ENCODE results near the gene MCTP1.

The MCTP1 gene

DNA sequence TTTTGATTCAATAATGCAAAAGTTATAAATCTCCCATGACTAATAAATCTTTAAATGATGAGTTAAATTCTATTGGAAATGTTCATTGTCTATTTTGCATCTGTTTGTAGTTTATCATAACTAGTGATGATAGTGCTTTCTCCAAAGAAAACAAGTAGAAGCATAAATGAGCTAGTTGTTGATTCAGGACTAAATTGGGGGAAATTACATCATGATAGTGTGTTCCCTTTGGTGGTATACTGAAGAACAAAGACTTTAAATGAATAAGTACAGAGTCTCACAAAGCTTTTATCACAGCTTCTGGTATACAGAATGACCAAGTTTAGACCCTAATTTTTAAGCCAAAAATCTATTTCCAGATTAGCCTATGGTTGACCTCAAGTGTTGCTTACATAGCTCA is 173.8 kb downstream of the MCTP1 start:
- no peak for DNase-seq

DNA sequence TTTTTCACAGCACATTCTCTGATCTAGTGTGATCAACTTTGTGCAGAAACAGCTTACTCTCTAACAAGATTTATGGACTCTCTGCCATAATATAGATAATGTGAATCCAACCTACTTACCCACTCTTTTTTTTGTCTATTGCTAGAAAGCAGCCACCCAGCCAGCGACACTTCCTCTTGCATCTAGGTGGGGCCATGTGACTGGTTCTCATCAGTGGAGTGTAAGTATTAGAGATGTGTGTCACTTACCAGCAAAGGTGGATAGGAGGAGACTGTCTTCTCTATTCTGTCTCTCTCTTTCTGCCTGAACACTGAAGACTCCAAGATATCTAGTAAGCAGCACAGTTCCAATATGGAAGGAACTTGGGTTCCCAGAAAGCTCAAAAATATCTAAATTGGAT is 174.8 kb downstream of the MCTP1 start:
- no peak for DNase-seq

DNA sequence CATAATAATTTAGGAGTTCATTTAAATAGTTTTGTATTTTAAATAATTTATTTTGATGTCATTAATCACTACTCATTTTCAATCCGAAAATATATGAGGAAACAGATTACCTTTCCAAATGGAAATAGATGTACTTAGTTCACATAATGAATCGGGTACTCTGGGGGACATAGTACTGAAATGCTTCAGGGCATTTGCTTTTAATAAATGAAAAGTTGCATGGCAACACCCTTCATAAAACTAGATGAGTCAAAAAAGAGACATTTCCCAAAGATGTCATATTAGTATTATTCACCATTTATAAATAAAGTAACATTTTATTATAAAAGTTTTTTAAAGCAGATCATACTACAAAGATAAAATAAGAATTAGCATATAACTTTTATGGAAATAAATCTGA is 177.8 kb downstream of the MCTP1 start:
- DNase-seq, result no peak

DNA sequence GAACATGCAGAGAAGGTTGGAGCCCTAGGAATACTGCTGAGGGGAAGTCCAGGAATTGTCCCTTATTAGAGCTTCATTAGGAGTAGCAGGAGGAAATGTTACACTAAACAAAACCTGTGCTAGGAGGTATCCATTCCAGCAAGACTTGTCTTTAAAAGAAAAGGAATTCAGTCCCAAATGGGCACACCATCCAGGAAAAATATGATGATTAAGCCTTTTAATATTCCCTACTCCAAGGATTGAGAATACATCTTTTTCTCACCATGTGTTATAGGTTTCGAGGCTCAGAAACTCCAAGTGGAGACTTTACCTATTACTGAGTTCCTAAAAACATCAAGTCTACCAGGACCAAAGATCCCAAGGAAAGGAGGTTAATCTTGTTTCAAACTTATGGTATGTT is 179.3 kb downstream of the MCTP1 start:
- DNase-seq, result no peak

DNA sequence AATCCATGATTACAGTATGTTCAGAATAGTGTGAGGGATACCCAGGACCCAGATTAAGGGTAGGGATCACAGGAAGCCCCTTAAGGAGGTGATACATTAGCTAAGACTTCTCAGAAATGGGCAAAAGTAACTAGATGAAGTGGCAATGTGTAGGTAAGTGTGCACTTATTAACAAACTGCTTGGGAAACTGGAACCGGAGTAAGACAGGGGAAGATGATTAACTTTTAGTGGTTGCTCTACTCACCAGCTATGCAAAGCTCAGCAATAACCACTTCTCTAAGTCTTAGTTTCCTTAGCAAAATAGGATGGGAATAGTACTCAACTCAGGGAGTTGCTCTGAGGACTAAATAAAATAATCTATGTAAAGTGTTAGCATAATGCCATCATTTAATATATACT is 182.2 kb downstream of the MCTP1 start:
- DNase-seq, result no peak

DNA sequence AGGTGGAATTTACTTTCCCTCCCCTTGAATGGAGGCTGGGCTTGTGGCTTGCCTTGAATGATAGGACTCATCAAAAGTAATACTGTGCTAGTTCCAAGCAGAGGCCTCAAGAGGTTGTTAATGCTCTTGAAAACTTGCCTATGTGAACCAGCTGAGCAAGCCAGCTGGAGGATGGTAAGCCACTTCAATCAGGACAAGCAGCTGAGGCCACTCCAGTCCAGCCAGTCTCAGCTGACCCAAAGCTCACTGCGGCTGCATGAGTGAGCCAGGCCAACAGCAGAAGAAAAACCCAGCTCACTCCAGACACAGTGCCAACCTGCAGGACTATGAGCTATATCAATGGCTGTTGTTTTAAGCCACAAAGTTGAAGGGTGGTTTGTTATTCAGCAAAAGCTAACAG is 182.8 kb downstream of the MCTP1 start:
- DNase-seq, result no peak

DNA sequence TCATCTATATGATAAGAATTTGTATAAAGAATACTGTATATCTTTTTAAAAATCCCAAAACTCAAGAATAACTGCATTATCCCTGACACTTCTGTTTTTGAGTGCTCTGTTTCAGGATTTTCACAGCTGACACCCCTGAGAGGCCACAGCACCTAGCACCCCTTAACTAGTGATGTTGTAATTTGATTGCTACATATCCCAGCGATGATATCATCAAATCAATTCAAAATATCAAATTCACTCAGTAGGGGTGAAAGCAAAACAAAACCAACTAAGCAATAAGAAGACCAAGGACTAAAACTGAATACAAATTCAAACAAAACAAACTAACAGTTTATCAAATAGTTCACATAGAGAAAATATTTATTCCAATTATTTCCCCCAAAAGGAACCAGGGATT is 184.3 kb downstream of the MCTP1 start:
- no peak for DNase-seq

DNA sequence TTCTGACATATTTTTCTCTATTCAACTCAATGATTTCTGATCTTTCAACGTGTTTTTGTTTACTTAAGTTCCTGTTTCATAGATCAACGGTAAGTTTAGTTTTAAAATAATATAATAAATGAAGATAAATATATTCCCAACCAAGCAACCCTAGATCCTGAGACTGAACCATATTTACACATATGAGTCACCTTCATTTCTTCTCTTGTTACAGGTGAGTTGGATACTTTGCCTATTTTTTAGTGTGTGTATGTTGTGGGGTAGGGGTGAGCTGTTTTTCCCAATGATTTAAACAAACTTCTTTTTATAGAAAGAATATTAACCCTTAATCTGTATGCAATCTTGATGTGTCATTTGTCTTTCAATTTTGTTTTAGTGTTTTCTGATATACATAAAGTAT is 186.9 kb downstream of the MCTP1 start:
- no peak for DNase-seq

DNA sequence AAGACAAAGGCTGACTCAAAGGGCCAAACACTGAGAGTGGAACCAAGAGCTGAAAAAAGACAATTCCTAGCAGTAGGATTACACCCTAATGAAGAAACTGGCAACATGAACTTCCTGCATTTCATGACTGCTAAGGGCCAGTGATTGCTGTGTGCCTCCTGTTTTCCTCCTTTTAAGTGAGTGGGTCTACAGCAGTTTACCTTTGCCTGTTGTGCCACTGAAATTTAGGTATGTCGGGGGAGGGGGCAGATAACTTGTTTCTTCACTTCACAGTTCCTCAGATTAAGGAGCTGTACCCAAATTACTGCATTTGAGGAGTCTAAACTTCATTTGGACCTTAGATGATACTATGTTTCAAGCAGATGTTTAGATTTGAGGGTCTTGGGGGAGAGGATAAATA is 191.7 kb downstream of the MCTP1 start:
- DNase-seq, result no peak

DNA sequence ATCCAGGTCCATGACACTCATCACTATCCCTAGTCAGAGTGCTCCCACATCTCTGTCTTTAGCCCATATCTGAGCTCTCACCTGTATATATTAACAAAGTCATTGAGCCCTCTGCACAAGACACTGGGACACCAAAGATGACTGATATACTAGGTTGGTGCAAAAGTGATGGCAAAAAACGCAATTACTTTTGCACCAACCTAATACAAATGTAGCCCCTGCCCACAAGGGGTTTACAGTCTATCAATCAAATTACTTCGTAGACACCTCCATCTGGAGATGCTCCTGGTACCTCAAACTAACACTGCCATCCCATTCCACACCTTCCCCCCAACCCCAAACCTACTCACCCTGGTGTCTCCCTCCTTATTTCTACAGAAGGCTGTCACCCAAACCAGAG is 194.1 kb downstream of the MCTP1 start:
- DNase-seq, result no peak

DNA sequence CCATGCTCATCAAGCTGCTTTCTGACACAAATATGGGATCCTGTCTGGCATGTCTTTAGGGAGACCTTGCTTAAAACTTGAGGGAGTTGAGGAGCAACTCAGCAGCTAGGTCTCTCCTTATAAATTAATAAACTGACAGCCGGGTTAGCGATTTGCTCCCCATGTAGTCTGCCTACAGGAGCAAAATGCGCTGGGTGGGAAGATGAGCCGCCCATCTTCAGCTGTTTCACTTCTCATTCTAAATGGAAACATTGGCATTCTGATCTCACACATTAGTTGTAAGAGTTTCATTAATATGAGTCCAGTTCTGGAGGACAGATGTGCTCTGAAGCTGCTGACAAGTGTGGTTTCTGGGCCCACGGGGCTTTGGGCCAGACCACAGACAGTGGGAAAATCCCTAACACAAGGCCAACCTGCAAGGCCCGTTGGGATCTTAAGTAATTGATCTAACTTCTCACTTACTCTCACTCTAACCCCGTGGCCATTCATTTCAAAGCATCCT is 197.0 kb downstream of the MCTP1 start:
- no peak for DNase-seq

DNA sequence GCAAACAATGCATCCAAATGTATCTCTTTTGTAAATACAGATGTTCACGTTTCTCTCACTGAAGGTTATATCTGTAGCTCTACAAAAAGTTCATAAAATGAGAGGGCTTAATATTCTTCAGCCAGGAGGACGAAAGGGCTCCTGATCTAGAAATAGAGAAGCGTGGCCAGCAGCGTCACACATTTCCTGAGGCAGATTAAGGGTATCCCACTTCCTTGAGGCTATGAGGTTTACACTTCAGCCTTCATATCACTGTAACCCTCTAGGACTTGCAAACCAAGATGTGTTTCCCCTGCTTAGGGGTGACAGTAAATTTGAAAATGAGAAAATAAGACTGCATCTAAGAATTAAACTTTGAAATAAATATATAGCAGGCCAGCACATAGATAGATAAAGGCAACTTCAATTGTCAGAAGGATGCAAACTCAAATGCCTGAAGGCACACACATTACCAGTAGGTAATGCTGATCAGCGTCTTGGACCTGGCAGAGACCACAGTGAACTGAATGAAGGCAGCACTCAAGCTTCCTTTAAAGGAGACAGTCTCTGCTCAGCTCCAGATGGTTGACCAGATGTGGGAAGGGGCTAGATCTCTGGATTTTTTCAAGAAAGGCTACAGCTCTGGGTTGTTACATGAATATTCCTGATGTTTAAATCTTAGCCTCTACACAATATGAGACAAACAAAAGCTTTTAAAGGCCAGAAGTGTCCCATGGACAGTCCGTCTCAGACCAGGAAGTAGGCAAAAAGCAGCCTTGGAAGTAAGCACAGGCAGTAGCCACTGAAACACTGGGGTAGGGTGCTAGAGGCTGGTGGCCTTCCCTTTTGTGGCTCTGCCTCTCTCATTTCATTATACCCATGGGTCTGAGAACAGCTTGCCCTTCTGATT is 197.7 kb downstream of the MCTP1 start:
- DNase-seq, result no peak

DNA sequence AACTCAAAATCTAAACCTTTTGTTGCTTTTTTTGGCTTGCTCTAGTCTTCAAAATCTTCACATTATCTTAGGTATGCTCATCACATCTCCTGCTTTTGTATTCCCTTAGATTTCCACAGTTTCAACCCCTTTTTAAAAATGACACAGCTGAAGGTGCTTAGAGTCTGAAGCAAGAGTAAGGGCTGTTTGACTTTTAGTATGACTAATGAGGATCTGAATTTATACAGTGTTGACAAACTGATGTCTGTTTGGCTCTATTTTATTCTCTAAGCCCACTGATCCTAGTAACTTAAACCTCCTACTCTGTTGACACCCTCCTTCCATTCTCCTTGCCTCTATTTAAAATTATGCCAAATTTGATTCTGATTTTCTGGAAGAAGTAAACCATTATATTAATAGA is 200.1 kb downstream of the MCTP1 start:
- no peak for DNase-seq

DNA sequence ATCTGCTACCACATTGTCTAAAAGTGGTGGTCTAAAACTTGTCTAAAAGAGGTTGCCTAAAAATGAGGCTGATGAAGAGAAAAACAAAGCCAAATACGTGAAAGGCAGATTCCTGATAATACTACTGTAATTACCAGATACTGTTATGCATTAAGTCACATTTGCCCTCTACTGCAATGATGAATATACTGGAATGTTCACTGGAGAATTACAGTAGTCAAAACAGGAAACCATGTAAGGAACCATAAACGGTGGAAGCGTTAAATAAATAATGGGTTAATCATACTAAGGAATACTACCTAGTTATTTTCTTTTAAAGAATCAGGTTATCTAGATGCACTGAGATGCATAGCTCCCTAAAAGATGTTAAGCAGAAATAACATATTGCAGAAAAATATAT is 201.3 kb downstream of the MCTP1 start:
- DNase-seq, result no peak

DNA sequence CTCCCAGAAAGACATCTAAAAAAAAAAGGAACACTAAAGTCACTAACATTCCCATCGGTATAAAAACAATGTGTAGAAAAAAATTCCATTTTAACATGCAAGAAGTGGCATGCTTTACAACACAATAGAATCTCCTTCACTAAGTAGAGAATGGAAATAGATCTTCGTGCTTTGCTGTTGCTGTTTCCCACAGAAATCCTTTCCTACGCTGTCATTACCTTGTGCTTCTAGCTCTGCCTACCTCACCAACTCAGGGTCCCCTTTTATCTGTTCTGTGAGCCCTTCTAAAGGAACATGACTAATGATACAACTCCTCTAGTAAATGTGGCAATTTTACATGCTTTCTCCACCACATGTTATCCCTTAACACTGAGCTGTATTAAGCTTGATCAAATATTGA is 202.9 kb downstream of the MCTP1 start:
- no peak for DNase-seq

DNA sequence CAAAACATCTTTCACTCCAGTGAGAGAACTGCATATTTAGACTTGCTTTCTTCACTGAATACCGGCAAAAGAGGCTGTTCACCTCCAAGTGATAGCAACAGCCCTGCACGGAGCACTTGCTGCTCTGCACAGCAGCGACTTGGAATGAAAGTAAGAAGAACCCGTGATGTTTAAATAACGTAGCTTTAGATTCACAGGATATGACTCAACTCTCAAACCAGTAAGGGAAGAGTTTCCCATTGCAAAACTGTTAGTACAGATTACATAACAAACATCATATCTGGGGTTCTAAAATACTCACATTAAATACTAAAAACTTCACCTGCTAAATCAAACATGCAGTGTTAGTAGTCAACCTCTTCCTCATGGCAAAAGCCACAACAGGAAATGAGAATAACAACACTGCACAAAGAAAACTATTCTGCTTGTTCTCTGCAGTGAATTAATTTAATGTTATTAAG is 203.4 kb downstream of the MCTP1 start:
- no peak for DNase-seq

DNA sequence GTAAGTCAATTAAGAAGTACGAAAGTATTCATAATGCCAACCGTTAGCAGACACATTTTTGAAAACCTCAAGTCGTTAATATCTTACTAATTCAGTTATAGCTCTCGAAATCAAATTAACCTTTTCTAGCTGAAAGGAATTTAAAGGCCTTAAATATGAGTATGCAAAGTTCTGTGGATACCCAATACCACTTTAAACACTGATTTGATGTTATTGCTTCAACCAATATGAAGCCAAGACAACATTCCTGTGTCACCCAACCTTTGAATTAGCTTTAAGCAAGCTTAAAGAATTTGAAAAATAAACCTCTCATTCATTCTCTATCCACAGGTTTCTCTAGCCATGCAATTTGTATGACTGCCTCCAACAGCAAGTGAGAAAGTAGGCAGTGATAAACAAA is 204.5 kb downstream of the MCTP1 start:
- no peak for DNase-seq

DNA sequence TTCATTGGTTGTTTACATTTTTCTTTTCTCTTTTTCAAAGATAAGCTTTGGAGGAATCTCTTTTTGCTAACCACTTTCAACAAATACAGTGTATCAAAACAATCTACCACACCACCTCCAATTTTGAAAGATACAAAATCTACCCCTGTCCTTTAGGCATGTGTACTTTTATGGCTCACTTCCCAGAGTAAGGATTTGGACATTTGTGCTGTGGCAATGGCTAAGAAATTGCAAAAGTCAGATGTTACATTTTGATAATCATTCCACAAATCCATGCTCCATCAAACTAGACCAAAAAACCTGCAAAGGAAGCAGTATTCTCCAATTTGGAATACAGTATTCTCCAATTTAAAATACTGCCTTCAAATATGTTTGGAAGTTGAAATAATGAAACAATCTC is 204.9 kb downstream of the MCTP1 start:
- no peak for DNase-seq

DNA sequence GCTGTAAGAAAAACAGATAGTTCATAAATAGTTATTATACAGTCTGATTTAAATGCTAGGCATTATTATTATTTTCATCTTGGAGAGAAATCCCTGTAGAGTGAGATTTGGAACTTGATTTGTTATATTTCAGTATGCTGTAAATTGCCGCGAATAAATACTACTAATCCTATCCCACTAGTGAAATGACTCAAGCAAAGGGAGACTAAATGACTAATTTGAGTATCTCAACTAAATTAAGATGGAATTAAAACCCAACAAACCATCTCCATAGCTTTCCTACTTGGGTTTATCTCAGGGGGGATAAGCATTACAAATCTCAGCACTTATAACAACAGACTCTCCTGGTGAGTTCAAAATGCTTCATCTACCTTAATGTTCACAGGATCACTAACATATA is 206.0 kb downstream of the MCTP1 start:
- DNase-seq, result no peak

DNA sequence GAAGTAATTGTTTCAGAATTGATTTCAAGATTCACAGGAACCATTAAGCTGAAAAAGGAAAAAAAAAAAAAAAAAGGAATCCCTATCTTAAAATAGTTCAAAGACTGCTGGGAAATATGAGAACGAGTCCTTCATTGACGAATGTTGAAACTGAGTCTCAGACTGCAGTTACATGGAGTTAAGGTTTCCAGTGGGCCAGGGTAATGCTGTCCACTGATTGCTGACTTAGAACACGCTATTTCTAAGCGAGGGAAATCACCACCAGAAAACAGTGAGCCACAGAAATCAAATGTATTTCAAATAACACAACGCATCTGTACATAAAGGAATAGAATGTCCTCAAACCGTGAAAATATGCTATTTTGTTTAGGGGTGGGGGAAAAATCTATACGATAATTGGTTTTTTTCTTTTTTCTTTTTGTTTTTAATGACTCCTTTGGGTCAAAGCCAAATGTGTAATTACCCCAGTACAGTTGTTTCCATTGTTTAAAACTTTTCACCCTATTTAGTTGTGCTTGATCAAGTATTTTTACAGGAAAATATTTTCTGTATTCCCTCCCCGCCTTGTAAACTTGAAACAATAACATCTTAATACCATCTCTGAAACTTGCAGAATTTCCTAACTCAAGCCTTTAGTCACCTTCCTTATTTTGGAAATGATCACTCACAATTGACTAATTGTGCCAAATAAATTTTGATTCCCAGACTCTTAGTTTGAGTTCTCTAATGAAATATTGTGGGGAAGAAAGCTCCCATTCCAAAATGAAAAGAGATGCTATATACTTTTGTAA is 208.3 kb downstream of the MCTP1 start:
- no peak for DNase-seq

DNA sequence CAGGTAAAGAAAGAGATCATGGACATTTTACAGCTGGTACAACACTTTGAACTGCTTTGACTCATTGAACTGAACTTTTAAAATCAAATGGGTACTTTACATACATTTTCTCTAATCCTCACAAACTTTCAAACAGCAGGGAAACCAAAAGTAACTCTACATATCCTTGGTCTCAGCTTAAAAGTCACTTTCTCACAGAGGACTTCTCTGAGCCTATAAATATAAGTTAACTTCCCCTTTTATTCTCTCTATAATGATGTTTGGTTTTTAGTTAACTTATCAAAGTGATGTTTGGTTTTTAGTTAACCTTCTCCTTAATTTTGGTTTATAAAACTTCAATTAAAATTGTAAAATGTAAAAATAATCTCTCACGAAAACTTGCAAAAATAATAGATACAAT is 209.8 kb downstream of the MCTP1 start:
- DNase-seq, result no peak

DNA sequence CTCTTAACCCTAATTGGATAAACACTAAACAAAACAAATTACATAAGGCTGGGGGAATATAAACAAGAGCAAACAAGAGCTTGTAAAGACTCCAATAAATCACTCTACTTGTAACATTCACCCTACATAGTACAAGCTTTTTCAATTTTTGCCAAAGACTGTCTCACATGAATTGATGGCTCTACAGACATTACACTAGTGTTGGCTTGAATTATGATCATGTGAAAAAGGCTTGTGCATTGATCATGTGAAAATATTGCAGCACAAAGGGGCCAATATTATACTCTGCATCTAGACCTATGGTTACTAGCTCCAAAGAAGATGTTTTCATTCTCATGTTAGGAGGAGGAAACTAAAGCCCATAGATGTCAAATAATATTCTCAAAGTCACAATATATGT is 212.6 kb downstream of the MCTP1 start:
- no peak for DNase-seq

DNA sequence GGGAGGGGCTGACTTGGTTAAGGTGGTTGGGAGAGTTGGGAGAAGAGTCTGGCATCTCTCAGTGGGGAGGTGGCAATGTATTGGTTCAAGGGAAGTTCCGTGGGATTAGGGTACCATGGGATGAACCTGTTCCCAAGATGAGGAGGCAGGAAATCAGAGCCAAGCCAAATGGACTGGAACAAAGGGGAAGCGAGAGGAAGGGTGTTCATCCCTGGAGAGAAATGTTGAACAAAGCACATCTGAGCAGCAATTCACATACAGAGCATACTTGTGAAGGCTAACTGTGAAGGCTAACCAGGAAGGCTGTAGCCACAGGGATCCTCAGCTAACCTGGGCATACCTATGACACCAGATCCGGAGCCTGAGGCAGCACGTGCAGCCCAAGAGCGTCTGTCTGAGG is 214.0 kb downstream of the MCTP1 start:
- DNase-seq, result no peak

DNA sequence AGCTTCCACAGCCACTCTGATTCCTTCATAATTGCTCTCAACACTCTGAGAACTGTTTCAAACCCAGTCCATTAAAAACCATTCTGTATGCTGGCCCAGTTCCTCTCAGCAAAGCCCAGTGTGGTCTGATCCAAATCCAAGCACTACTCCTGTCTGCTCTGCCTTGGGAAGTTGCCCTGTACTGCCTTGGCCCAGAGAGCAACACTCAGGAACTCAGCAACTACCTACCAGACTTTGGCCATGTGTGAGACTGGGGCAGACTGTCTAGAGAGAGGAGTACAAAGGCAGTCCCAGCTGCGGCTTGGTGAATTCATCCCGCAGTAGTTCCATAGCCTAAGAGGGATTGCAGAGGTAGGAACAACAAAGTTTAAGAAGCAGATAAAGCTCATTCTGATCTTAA is 214.4 kb downstream of the MCTP1 start:
- no peak for DNase-seq
